ENCODE data around the gene DMXL1. TPM values are rescaled to one million over a fixed set of nuclear protein-coding genes. Genes with fewer than 3 reads are reported as not detected.
A peak's percentile ranks its signal among the peaks of the same experiment; 100 is the strongest.

The DMXL1 gene
- total RNA-seq, 2 experiments from 2014 or later, result 24.2 to 26.9 TPM

DNA sequence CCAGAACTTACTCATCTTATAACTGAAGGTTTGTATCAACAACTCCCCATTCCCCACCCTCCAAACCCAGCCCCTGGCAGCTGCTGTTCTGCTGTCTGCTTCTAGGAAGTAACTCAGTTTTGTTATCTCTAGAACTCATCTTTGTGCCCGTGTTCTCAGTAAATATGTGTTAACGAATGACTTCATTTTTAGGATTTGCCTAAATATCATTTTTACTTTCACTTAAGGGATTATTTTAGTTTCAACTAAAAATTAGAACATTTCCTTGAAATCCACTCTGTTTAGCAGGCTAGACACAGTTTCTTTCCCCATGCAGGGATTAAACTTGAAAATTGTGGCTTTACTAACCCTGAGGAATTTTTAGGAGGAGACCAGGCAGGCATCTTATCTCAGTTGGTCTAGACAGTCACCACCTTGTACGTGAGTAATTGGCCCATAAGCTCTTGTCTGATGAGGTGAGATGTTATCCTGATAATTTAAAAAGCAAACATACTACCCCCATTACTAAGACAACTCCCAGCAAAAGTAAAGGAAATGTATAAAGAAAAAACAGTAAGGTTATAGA is 216.7 kb downstream of the DMXL1 start:
- Mint-ChIP-seq H3K36me3 (peaks cover 15% of the 10 kb centered on the region), H3K27me3 (no peaks in the 10 kb centered on the region), H3K27ac (peak overlapping the region; percentile 93), H3K4me1 (ENCODE audit: low read depth) (peaks cover 97% of the 10 kb centered on the region), H3K9me3 (no peaks in the 10 kb centered on the region), H3K4me3 (peak overlapping the region; percentile 67)
- peak; percentile 68 for DNase-seq
- POLR2A ChIA-PET, result interaction anchor here (0.5 to 5.2 kb wide), 8 partner anchors 9 to 81 kb away, joined by 3 to 37 read pairs (median 4); no protein-coding TSS in a partner anchor
- CTCF ChIA-PET, result interaction anchor here (0.9 to 2.2 kb wide), 6 partner anchors 13 to 299 kb away, joined by 3 to 6 read pairs (median 4); partner anchors contain the start of gene DTWD2
- intact Hi-C loops (cut with micrococcal nuclease), result loop anchor here (1.0 to 2.0 kb wide), 4 partner anchors 9 to 42 kb away; no protein-coding TSS in a partner anchor

DNA sequence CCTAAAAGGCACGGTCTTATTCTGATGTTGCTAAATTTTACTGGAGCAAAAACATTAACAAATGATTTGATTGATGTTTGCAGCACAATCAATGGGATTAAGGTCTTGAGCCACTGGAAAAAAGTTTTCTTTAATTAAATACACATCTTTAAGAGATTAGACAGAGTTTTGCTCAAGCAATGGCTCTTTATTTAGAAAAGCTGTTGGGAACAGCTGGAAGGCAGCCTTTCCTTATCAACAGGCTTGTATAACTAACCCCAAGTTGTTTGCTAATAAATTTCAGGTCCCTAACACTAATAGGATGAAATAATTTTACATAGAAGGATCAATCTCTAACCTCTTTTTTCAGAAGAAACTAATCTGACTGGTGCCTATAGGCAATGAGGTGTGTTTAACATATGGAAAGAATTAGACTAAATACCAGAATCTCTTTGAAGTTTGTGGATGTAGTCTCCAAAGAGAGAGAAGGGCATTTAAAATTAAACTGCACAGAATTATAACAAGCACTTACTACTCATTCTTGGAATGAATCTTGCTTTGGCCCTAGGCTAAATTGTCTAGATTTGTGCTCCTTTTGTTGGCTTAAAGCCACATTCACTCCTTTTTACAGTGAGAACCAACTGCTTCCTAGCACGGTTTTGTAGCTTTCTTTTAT is 217.6 kb downstream of the DMXL1 start:
- DNase-seq, result no peak
- intact Hi-C loops (cut with micrococcal nuclease), result loop anchor here (1.0 to 2.0 kb wide), 2 partner anchors 14 to 41 kb away; no protein-coding TSS in a partner anchor
- Mint-ChIP-seq H3K9me3 (no peaks in the 10 kb centered on the region), H3K4me1 (ENCODE audit: low read depth) (peaks cover 97% of the 10 kb centered on the region), H3K4me3 (peak overlapping the region; percentile 67), H3K27ac (peak overlapping the region; percentile 93), H3K36me3 (peaks cover 17% of the 10 kb centered on the region), H3K27me3 (no peaks in the 10 kb centered on the region)
- ChIA-PET CTCF (interaction anchor here (0.9 to 2.2 kb wide), 7 partner anchors 14 to 300 kb away, joined by 3 to 6 read pairs (median 3); partner anchors contain the start of gene DTWD2), POLR2A (interaction anchor here (0.7 to 5.2 kb wide), 5 partner anchors 15 to 80 kb away, joined by 3 to 37 read pairs (median 4); no protein-coding TSS in a partner anchor)

DNA sequence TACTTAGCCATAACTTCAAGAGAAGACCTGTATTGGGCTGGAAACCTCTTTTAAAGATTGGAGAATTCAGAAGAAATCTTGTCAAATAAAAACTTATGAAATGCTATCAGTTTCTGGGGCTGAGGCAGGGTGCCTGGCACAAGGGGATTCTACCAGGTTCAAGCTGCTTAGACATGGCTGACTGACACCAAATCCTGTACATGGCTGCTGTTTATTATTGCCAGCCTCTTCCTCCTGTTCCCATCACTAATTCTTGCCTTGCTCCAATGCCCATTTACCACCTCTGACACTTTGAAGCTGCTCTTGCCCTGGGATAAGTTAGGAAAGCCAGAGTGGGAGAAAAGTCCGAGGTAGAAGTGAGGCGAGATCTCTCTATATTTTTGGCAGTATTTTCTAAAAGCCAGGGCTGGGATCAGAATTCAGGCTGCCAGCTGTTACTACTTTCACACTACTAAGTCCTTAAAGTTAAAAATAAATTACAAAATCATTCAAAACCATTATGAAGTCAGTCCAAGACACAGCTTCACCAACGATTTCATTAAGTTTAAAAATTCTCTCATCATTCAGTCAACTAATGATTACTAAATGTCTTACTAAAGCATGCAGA is 218.7 kb downstream of the DMXL1 start:
- CTCF ChIA-PET, result interaction anchor here (0.9 to 2.8 kb wide), 7 partner anchors 11 to 49 kb away, joined by 3 to 13 read pairs (median 6); no protein-coding TSS in a partner anchor
- peak overlapping the region; percentile 93 for H3K27ac Mint-ChIP-seq
- peaks cover 2% of the 10 kb centered on the region for H3K9me3 Mint-ChIP-seq
- peaks cover 90% of the 10 kb centered on the region for H3K4me1 Mint-ChIP-seq (ENCODE audit: low read depth)
- intact Hi-C loops (cut with micrococcal nuclease), result loop anchor here (1.0 to 2.0 kb wide), 2 partner anchors 10 to 15 kb away; no protein-coding TSS in a partner anchor
- no peaks in the 10 kb centered on the region for H3K27me3 Mint-ChIP-seq
- POLR2A ChIA-PET, result interaction anchor here (1.2 to 5.2 kb wide), 4 partner anchors 11 to 73 kb away, joined by 3 to 37 read pairs (median 7); no protein-coding TSS in a partner anchor
- peaks cover 18% of the 10 kb centered on the region for H3K36me3 Mint-ChIP-seq
- no peak for DNase-seq
- H3K4me3 Mint-ChIP-seq, result peak overlapping the region; percentile 58

DNA sequence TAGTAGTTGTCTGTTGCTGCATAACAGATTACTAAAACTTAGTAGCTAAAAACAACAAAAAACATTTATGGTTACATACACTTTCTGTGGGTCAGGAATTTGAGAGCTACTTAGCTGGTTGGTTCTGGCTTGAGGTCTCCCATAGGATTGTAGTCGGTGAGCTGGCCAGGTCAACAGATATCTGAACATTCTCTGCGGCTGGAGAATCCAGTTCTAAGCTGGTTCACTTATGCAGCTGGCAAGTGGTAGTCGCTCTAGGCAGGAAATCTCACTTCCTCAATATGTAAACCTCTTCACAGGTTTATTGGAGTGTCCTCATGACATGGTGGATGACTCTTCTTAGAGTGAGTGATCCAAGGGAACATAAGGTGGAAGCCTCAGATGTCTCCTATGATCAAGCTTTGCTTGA is 219.3 kb downstream of the DMXL1 start:
- POLR2A ChIA-PET, result interaction anchor here (0.8 to 5.2 kb wide), 7 partner anchors 10 to 220 kb away, joined by 3 to 37 read pairs (median 4); partner anchors contain the start of gene DMXL1

DNA sequence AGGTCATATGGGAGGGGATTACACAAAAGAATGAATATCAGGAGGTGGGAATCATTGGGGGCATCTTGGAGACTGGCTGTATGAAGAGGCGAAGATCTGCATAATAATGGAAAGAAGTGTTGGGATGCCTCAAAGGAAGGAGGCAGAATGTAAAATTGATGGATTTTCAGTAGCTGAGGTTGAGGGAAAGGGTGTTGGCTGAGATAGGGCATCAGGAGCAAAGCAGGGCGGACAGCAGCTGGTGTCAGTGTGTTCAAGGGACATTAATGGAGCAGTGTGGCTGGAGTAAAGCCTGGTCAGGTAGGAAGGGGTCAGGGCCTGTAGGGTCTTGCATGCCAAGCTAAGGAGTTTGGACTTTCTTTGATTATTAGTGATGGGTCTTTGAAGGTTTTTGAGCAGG is 219.7 kb downstream of the DMXL1 start:
- peak overlapping the region; percentile 28 for H3K4me3 Mint-ChIP-seq
- H3K27ac Mint-ChIP-seq, result peak overlapping the region; percentile 93
- CTCF ChIA-PET, result interaction anchor here (0.9 to 2.8 kb wide), 9 partner anchors 10 to 302 kb away, joined by 3 to 13 read pairs (median 4); partner anchors contain the start of gene DTWD2
- intact Hi-C loops (cut with micrococcal nuclease), result loop anchor here (1.0 kb wide), 1 partner anchor 9 kb away; no protein-coding TSS in a partner anchor
- H3K36me3 Mint-ChIP-seq, result peaks cover 26% of the 10 kb centered on the region
- DNase-seq, result no peak
- no peaks in the 10 kb centered on the region for H3K27me3 Mint-ChIP-seq
- POLR2A ChIA-PET, result interaction anchor here (0.8 to 5.2 kb wide), 8 partner anchors 10 to 220 kb away, joined by 3 to 37 read pairs (median 4); partner anchors contain the start of gene DMXL1
- peaks cover 82% of the 10 kb centered on the region for H3K4me1 Mint-ChIP-seq (ENCODE audit: low read depth)
- peaks cover 8% of the 10 kb centered on the region for H3K9me3 Mint-ChIP-seq

More for the DNA sequence above, 219.3 kb downstream of the DMXL1 start:
- Mint-ChIP-seq H3K4me3 (peak overlapping the region; percentile 28), H3K36me3 (peaks cover 23% of the 10 kb centered on the region), H3K9me3 (peaks cover 8% of the 10 kb centered on the region), H3K27ac (peak overlapping the region; percentile 93), H3K4me1 (ENCODE audit: low read depth) (peaks cover 86% of the 10 kb centered on the region), H3K27me3 (no peaks in the 10 kb centered on the region)
- CTCF ChIA-PET, result interaction anchor here (0.9 to 2.8 kb wide), 9 partner anchors 9 to 302 kb away, joined by 3 to 13 read pairs (median 4); partner anchors contain the start of gene DTWD2
- DNase-seq, result no peak
- intact Hi-C loops (cut with micrococcal nuclease), result loop anchor here (1.0 kb wide), 1 partner anchor 9 kb away; no protein-coding TSS in a partner anchor

DNA sequence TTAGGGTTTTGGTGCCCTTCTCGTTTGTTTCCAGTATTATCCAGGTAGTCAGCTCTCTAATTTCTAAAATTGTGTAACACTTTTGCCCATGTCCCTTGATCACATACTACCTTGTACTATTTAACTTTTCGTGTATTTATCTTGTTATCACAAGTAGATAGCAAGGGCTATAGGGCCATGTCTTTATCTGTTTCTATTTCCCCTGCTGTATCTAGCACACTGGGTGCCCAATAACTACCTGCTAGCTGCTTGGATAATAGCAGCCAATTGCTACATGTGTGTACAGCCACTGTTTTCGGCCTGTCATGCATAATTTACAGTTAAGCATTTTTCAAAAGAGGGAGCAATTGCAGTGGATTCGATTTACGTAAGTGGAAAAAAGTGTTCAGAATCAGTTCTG is 220.2 kb downstream of the DMXL1 start:
- ChIA-PET CTCF (interaction anchor here (1.0 to 2.8 kb wide), 8 partner anchors 9 to 303 kb away, joined by 3 to 13 read pairs (median 4); partner anchors contain the start of gene DTWD2), POLR2A (interaction anchor here (1.0 to 5.2 kb wide), 7 partner anchors 9 to 220 kb away, joined by 3 to 37 read pairs (median 3); partner anchors contain the start of gene DMXL1)
- Mint-ChIP-seq H3K4me3 (no peak overlapping the region), H3K27ac (peak overlapping the region; percentile 93), H3K4me1 (ENCODE audit: low read depth) (peaks cover 77% of the 10 kb centered on the region), H3K9me3 (peaks cover 8% of the 10 kb centered on the region), H3K27me3 (no peaks in the 10 kb centered on the region), H3K36me3 (peaks cover 26% of the 10 kb centered on the region)
- intact Hi-C loops (cut with micrococcal nuclease), result no loop called here
- no peak for DNase-seq

DNA sequence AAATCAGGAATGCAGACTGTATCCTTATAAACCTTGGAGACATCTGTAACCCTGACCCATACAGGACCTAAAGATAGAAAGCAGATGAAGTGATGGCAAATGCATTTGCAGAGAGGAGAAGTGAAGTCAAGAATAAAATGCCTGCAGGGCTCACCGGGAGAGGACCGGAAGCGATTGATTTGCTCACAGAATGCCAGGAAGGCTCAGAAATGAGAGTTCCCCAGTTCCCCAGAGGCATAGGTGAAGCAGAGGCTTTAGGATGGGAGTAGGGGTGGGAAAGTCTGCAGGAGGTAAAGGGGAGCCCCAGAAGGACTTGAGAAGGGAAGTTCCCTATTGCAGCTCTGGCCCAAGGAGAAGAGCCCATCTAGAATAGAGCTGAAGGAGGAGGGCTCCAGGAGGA is 221.0 kb downstream of the DMXL1 start:
- no peak for DNase-seq
- Mint-ChIP-seq H3K4me3 (no peak overlapping the region), H3K27ac (peak overlapping the region; percentile 71), H3K36me3 (peaks cover 27% of the 10 kb centered on the region), H3K9me3 (peaks cover 9% of the 10 kb centered on the region), H3K27me3 (no peaks in the 10 kb centered on the region), H3K4me1 (ENCODE audit: low read depth) (peaks cover 70% of the 10 kb centered on the region)
- intact Hi-C loops (cut with micrococcal nuclease), result no loop called here
- ChIA-PET POLR2A (interaction anchor here (5.2 kb wide), 1 partner anchor 18 kb away, joined by 37 read pairs; no protein-coding TSS in a partner anchor), CTCF (interaction anchor here (2.5 to 2.8 kb wide), 2 partner anchors 8 to 24 kb away, joined by 8 to 13 read pairs; no protein-coding TSS in a partner anchor)

DNA sequence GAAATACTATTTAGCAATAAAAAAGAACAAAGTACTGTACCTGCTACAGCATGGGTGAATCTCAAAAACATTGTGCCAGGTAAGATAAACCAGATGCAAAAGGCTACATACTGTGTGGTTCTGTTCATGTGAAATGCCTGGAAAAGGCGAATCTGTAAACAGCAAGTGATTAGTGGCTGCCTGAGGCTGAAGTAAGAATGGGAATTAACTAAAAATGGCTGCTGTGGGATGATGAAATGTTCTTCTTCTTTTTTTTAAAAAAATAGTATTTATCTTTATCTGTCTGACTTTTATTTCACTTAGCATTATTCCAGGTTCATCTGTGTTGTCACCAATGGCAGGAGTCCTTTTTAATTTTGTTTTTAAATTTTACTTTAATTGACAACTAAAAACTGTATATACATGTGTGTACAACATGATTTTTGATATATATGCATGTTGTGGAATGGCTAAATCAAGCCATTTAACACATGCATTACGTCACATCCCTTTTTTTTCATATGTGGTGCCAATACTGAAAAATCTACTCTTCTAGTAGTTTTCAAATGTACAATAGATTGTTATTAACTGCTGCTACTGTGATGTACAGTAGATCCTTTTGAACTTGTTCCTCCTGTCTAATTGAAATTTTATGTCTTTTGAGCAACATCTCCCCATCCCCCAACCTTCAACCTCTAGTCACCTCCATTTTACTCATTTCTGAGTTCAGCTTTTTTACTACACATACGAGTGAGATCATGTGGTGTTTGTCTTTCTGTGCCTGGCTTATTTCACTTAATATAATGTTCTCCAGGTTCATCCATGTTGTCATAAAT is 222.0 kb downstream of the DMXL1 start:
- DNase-seq, result no peak
- H3K27me3 Mint-ChIP-seq, result no peaks in the 10 kb centered on the region
- H3K9me3 Mint-ChIP-seq, result peaks cover 10% of the 10 kb centered on the region
- ChIA-PET POLR2A (no interaction called here), CTCF (no interaction called here)
- intact Hi-C loops (cut with micrococcal nuclease), result no loop called here
- peak overlapping the region; percentile 65 for H3K27ac Mint-ChIP-seq
- no peak overlapping the region for H3K4me3 Mint-ChIP-seq
- H3K36me3 Mint-ChIP-seq, result peaks cover 28% of the 10 kb centered on the region
- peaks cover 66% of the 10 kb centered on the region for H3K4me1 Mint-ChIP-seq (ENCODE audit: low read depth)

DNA sequence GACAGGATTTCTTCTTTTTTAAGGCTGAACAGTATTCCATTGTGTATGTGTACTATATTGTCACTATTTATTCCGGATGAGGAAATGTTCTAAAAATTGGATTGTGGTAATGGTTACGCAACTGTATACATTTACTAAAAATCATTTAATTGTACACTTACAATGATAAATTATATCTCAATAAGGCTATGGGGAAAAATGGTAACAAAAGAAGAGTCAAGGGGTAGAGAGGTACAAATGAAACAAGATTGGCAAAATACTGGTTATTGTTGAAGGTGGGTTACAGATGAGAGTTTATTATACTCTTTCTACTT is 222.6 kb downstream of the DMXL1 start:
- Mint-ChIP-seq H3K36me3 (peaks cover 25% of the 10 kb centered on the region), H3K27ac (peak overlapping the region; percentile 44), H3K4me3 (no peak overlapping the region), H3K9me3 (peaks cover 10% of the 10 kb centered on the region), H3K27me3 (no peaks in the 10 kb centered on the region), H3K4me1 (ENCODE audit: low read depth) (peaks cover 62% of the 10 kb centered on the region)
- DNase-seq, result no peak
- intact Hi-C loops (cut with micrococcal nuclease), result no loop called here
- ChIA-PET POLR2A (no interaction called here), CTCF (no interaction called here)
